ENCODE results near the gene SLC35B4. TPM values are rescaled to one million over a fixed set of nuclear protein-coding genes. Genes with fewer than 3 reads are reported as not detected.

SLC35B4 gene
- total RNA-seq = 22.8 and 23.1 TPM in 2 replicates

- Mint-ChIP-seq H3K27me3 (ENCODE audit: low read depth) (peaks cover 8% of the 10 kb centered on the region), H3K9me3 (no peaks in the 10 kb centered on the region), H3K27ac (peak within 1 kb of the TSS; percentile 81), H3K4me3 (ENCODE audit: low read depth) (peak within 1 kb of the TSS; percentile 88), H3K36me3 (ENCODE audit: low read depth) (peaks cover 3% of the 10 kb centered on the region), H3K4me1 (ENCODE audit: low read depth) (peaks cover 15% of the 10 kb centered on the region)
- intact Hi-C loops (cut with micrococcal nuclease) = loop anchor here (1.0 to 5.0 kb wide), 5 partner anchors 41 to 1234 kb away; partner anchors contain the start of genes CHCHD3, EXOC4 and LRGUK
- DNase-seq (ENCODE audit: low spot score) = peak; percentile 91
Observed at GRCh38 chr7:134316539-134317344, at the start of gene SLC35B4. Gene SLC35B4, minus strand, starts transcription at chr7:134316930. Its CDS starts 179 bp downstream, at chr7:134316751.

- Mint-ChIP-seq H3K9me3 (no peaks in the 10 kb centered on the region), H3K27me3 (ENCODE audit: low read depth) (peaks cover 18% of the 10 kb centered on the region), H3K4me1 (ENCODE audit: low read depth) (no peaks in the 10 kb centered on the region), H3K4me3 (ENCODE audit: low read depth) (no peak overlapping the region), H3K36me3 (ENCODE audit: low read depth) (no peaks in the 10 kb centered on the region), H3K27ac (no peak overlapping the region)
- no peak for DNase-seq (ENCODE audit: low spot score)
- intact Hi-C loops (cut with micrococcal nuclease) = no loop called here
Observed at GRCh38 chr7:134366481-134366880, 49.8 kb upstream of the SLC35B4 start.

- H3K27me3 Mint-ChIP-seq (ENCODE audit: low read depth) = peaks cover 18% of the 10 kb centered on the region
- no peaks in the 10 kb centered on the region for H3K9me3 Mint-ChIP-seq
- H3K4me1 Mint-ChIP-seq (ENCODE audit: low read depth) = no peaks in the 10 kb centered on the region
- no peak for DNase-seq (ENCODE audit: low spot score)
- no peak overlapping the region for H3K27ac Mint-ChIP-seq
- intact Hi-C loops (cut with micrococcal nuclease) = no loop called here
- H3K36me3 Mint-ChIP-seq (ENCODE audit: low read depth) = no peaks in the 10 kb centered on the region
- no peak overlapping the region for H3K4me3 Mint-ChIP-seq (ENCODE audit: low read depth)
Observed at GRCh38 chr7:134365341-134366054, 48.8 kb upstream of the SLC35B4 start.

GRCh38 chr7:134364619-134365037 lies 47.9 kb upstream of the SLC35B4 start:
- DNase-seq (ENCODE audit: low spot score) = no peak
- no peak overlapping the region for H3K27ac Mint-ChIP-seq
- H3K4me3 Mint-ChIP-seq (ENCODE audit: low read depth) = no peak overlapping the region
- peaks cover 14% of the 10 kb centered on the region for H3K27me3 Mint-ChIP-seq (ENCODE audit: low read depth)
- no peaks in the 10 kb centered on the region for H3K36me3 Mint-ChIP-seq (ENCODE audit: low read depth)
- no peaks in the 10 kb centered on the region for H3K4me1 Mint-ChIP-seq (ENCODE audit: low read depth)
- intact Hi-C loops (cut with micrococcal nuclease) = no loop called here
- H3K9me3 Mint-ChIP-seq = no peaks in the 10 kb centered on the region

- Mint-ChIP-seq H3K9me3 (no peaks in the 10 kb centered on the region), H3K4me3 (ENCODE audit: low read depth) (no peak overlapping the region), H3K36me3 (ENCODE audit: low read depth) (no peaks in the 10 kb centered on the region), H3K4me1 (ENCODE audit: low read depth) (no peaks in the 10 kb centered on the region), H3K27ac (no peak overlapping the region), H3K27me3 (ENCODE audit: low read depth) (peaks cover 8% of the 10 kb centered on the region)
- no peak for DNase-seq (ENCODE audit: low spot score)
- intact Hi-C loops (cut with micrococcal nuclease) = no loop called here
Observed at GRCh38 chr7:134362587-134363483, 46.1 kb upstream of the SLC35B4 start.

GRCh38 chr7:134359787-134360432 lies 43.2 kb upstream of the SLC35B4 start:
- no peaks in the 10 kb centered on the region for H3K9me3 Mint-ChIP-seq
- no peaks in the 10 kb centered on the region for H3K27me3 Mint-ChIP-seq (ENCODE audit: low read depth)
- H3K4me1 Mint-ChIP-seq (ENCODE audit: low read depth) = no peaks in the 10 kb centered on the region
- DNase-seq (ENCODE audit: low spot score) = no peak
- no peak overlapping the region for H3K27ac Mint-ChIP-seq
- intact Hi-C loops (cut with micrococcal nuclease) = loop anchor here (5.0 kb wide), 1 partner anchor 43 kb away; the partner anchor contains the start of gene SLC35B4
- H3K4me3 Mint-ChIP-seq (ENCODE audit: low read depth) = no peak overlapping the region
- no peaks in the 10 kb centered on the region for H3K36me3 Mint-ChIP-seq (ENCODE audit: low read depth)

GRCh38 chr7:134357486-134357885 lies 40.8 kb upstream of the SLC35B4 start:
- DNase-seq (ENCODE audit: low spot score) = no peak
- intact Hi-C loops (cut with micrococcal nuclease) = loop anchor here (5.0 kb wide), 1 partner anchor 40 kb away; the partner anchor contains the start of gene SLC35B4
- no peaks in the 10 kb centered on the region for H3K27me3 Mint-ChIP-seq (ENCODE audit: low read depth)
- no peaks in the 10 kb centered on the region for H3K9me3 Mint-ChIP-seq
- H3K36me3 Mint-ChIP-seq (ENCODE audit: low read depth) = no peaks in the 10 kb centered on the region
- H3K27ac Mint-ChIP-seq = no peak overlapping the region
- H3K4me1 Mint-ChIP-seq (ENCODE audit: low read depth) = peaks cover 2% of the 10 kb centered on the region
- H3K4me3 Mint-ChIP-seq (ENCODE audit: low read depth) = no peak overlapping the region

GRCh38 chr7:134356421-134356936 lies 39.7 kb upstream of the SLC35B4 start:
- no peaks in the 10 kb centered on the region for H3K27me3 Mint-ChIP-seq (ENCODE audit: low read depth)
- intact Hi-C loops (cut with micrococcal nuclease) = loop anchor here (5.0 kb wide), 1 partner anchor 39 kb away; the partner anchor contains the start of gene SLC35B4
- no peaks in the 10 kb centered on the region for H3K9me3 Mint-ChIP-seq
- DNase-seq (ENCODE audit: low spot score) = no peak
- no peak overlapping the region for H3K4me3 Mint-ChIP-seq (ENCODE audit: low read depth)
- H3K4me1 Mint-ChIP-seq (ENCODE audit: low read depth) = peaks cover 2% of the 10 kb centered on the region
- no peak overlapping the region for H3K27ac Mint-ChIP-seq
- no peaks in the 10 kb centered on the region for H3K36me3 Mint-ChIP-seq (ENCODE audit: low read depth)

- no peaks in the 10 kb centered on the region for H3K36me3 Mint-ChIP-seq (ENCODE audit: low read depth)
- no peaks in the 10 kb centered on the region for H3K9me3 Mint-ChIP-seq
- intact Hi-C loops (cut with micrococcal nuclease) = loop anchor here (5.0 kb wide), 1 partner anchor 39 kb away; the partner anchor contains the start of gene SLC35B4
- H3K4me1 Mint-ChIP-seq (ENCODE audit: low read depth) = peaks cover 2% of the 10 kb centered on the region
- H3K27me3 Mint-ChIP-seq (ENCODE audit: low read depth) = no peaks in the 10 kb centered on the region
- H3K27ac Mint-ChIP-seq = no peak overlapping the region
- DNase-seq (ENCODE audit: low spot score) = no peak
- H3K4me3 Mint-ChIP-seq (ENCODE audit: low read depth) = no peak overlapping the region
Observed at GRCh38 chr7:134355927-134356326, 39.2 kb upstream of the SLC35B4 start.

GRCh38 chr7:134355004-134355525 lies 38.3 kb upstream of the SLC35B4 start:
- no peak for DNase-seq (ENCODE audit: low spot score)
- Mint-ChIP-seq H3K4me1 (ENCODE audit: low read depth) (peaks cover 3% of the 10 kb centered on the region), H3K4me3 (ENCODE audit: low read depth) (no peak overlapping the region), H3K27ac (no peak overlapping the region), H3K27me3 (ENCODE audit: low read depth) (no peaks in the 10 kb centered on the region), H3K36me3 (ENCODE audit: low read depth) (no peaks in the 10 kb centered on the region), H3K9me3 (no peaks in the 10 kb centered on the region)
- intact Hi-C loops (cut with micrococcal nuclease) = loop anchor here (5.0 kb wide), 1 partner anchor 38 kb away; the partner anchor contains the start of gene SLC35B4

GRCh38 chr7:134353411-134353810 lies 36.7 kb upstream of the SLC35B4 start:
- Mint-ChIP-seq H3K4me3 (ENCODE audit: low read depth) (no peak overlapping the region), H3K4me1 (ENCODE audit: low read depth) (peaks cover 3% of the 10 kb centered on the region), H3K27me3 (ENCODE audit: low read depth) (no peaks in the 10 kb centered on the region), H3K9me3 (no peaks in the 10 kb centered on the region), H3K36me3 (ENCODE audit: low read depth) (no peaks in the 10 kb centered on the region), H3K27ac (no peak overlapping the region)
- DNase-seq (ENCODE audit: low spot score) = no peak
- intact Hi-C loops (cut with micrococcal nuclease) = no loop called here
